Left lung (tissue), 10 donors: ENCODE results near the gene OXER1. TPM values are rescaled to one million over a fixed set of nuclear protein-coding genes. Genes with fewer than 3 reads are reported as not detected.

Experiments
- ATAC-seq: fragments of 200-7000 bp; cut with Tn5 transposase; one replicate; pipeline ENCODE4 v1.9.1; 2020; ENCODE audit warnings: moderate library complexity
- DNase-seq, 4 donors: peaks; one replicate each; pipeline ENCODE4 v3.0.0-alpha.2; 2013 to 2020
- H3K27ac ChIP-seq, 2 donors: fragments of 200-600 bp; sonication (generic) in 1 of 2; one replicate each; pipeline versions ENCODE4 v1.5.0 to v1.8.0; 2020 to 2021
- H3K27me3 ChIP-seq, 2 donors: fragments of 200-600 bp; sonication (generic) in 1 of 2; one replicate each; pipeline versions ENCODE4 v1.5.0 to v1.8.0; 2020 to 2021
- H3K36me3 ChIP-seq, 2 donors: fragments of 200-600 bp; sonication (generic) in 1 of 2; one replicate each; pipeline versions ENCODE4 v1.5.0 to v1.8.0; 2020 to 2021
- H3K4me1 ChIP-seq, 2 donors: fragments of 200-600 bp; one replicate each; pipeline ENCODE4 v1.8.0; 2021
- H3K4me3 ChIP-seq, 2 donors: fragments of 200-600 bp; sonication (generic) in 1 of 2; one replicate each; pipeline versions ENCODE4 v1.5.0 to v1.8.0; 2020 to 2021; ENCODE audit warnings: mild to moderate bottlenecking in 1 of 2
- H3K9me3 ChIP-seq, 2 donors: fragments of 200-600 bp; sonication (generic) in 1 of 2; one replicate each; pipeline versions ENCODE4 v1.5.0 to v1.8.0; 2020 to 2021
- intact Hi-C, 2 donors: fragments of 100-400 bp; cut with DNase I; formaldehyde crosslinking; loops; one replicate each; pipeline versions ENCODE4 v1.11.2 to v1.14.2; 2022
- polyA plus RNA-seq, 6 donors: library from polyadenylated mRNA; unstranded; fragments of 120-200 nt; gene quantifications; one replicate each; pipeline ENCODE4 v1.2.1, GENCODE V29; 2013; ENCODE audit not compliant: insufficient read length in 6 of 6
- total RNA-seq, 2 donors: library from RNA; stranded (reverse); fragmentation: NEBNext Ultra II Directional; extraction: Animal tissue kit (Norgen Biotek cat#: 25700); gene quantifications; one replicate each; pipeline ENCODE4 v1.2.1, GENCODE V29; 2021
- TF ChIP-seq, protein P1 (sequence below), 2 donors: fragments of 200-600 bp; sonication (generic) in 1 of 2; IDR thresholded peaks; one replicate each; pipeline versions ENCODE4 v1.5.0 to v1.8.0; 2021; ENCODE audit warnings: antibody characterized with exemption in 2 of 2
- donor health status: DM: no; HTN: yes; CAD: no.
- donor health status: DM: no; HTN: no; CAD: no.

Gene OXER1
- total and polyA plus RNA-seq, 8 donors, result 1.7 to 9.9 (median 9.0) TPM

DNA sequence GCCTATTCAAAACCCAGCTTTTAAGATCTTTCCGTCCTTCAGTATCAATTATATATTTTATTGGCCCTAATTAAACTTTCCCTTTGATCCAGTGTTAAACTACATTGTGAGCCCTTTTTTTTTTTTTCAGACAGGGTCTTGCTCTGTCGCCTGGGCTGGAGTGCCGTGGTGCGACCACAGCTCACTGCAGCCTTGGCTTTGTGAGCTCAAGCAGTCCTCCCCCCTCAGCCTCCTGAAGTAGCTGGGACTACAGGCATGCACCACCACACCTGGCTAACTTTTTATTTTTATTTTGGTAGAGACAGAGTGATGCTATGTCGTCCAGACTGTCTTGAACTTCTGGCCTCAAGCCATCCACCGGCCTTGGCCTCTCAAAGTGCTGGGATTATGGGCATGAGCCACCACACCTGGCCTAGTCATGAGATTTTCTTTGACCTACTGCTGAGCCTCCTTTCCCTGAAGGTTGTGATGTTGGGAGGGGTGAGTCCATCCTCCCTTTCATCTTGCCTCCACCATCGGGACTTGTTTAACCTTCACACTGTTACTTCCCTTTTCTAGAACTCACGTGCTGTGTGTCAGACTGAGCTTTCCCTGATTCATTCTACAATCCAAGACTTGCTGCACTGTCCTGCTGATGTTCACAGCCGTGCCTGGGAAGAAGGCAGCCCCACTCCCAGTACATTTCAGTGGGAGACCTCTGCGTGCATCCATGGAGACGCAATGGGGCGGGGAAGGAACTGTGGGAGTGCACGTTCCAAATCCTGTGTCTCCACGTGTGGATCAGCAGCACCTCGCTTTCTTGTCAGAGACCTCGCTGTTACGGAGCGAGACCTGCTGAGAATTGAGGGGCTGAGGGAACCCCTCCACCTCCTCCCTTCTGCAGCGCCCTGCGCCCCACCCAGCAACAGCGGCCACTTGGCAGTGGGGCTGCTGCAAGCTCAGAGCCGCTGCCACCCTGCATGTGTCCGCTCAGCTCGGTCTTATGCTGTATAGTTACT lies 10.8 kb downstream of the OXER1 start:
- H3K4me3 ChIP-seq, result no peak overlapping the region
- TF ChIP-seq, protein P1, sequence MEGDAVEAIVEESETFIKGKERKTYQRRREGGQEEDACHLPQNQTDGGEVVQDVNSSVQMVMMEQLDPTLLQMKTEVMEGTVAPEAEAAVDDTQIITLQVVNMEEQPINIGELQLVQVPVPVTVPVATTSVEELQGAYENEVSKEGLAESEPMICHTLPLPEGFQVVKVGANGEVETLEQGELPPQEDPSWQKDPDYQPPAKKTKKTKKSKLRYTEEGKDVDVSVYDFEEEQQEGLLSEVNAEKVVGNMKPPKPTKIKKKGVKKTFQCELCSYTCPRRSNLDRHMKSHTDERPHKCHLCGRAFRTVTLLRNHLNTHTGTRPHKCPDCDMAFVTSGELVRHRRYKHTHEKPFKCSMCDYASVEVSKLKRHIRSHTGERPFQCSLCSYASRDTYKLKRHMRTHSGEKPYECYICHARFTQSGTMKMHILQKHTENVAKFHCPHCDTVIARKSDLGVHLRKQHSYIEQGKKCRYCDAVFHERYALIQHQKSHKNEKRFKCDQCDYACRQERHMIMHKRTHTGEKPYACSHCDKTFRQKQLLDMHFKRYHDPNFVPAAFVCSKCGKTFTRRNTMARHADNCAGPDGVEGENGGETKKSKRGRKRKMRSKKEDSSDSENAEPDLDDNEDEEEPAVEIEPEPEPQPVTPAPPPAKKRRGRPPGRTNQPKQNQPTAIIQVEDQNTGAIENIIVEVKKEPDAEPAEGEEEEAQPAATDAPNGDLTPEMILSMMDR (IDR thresholded peaks at IDR 0.05), result no peak
- H3K36me3 ChIP-seq, result no peaks in the 10 kb centered on the region
- intact Hi-C loops, result no loop called here
- ATAC-seq (peak; percentile 40), DNase-seq (no peak)
- H3K27me3 ChIP-seq, result no peaks in the 10 kb centered on the region
- no peaks in the 10 kb centered on the region for H3K9me3 ChIP-seq
- H3K4me1 ChIP-seq, result peaks cover 0 to 53% of the 10 kb centered on the region in 2 donors
- H3K27ac ChIP-seq, result peak overlapping the region in 1 of 2 donors; percentile 69

DNA sequence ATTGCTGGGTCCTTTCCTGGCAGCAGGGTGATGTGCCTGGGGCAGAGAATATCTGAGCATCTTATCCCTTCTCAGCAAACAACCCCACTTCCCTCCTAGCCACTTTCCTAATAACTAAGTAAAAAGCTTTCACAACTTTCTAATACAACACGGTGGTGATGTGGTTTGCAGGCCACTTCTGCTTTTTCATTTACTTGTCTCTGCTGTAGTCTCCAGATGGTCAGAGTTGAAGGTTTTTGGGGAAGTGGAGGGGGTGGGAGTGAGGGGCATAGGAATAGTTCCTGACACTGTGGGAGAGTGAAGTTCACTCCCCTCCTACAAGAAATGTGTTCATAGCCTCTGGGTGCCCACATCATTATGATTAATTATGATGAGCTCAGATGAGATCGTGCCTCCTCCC lies 11.6 kb downstream of the OXER1 start:
- DNase-seq (no peak), ATAC-seq (peak; percentile 60)
- no peaks in the 10 kb centered on the region for H3K36me3 ChIP-seq
- H3K4me1 ChIP-seq, result peaks cover 0 to 53% of the 10 kb centered on the region in 2 donors
- TF ChIP-seq, protein P1 (IDR thresholded peaks at IDR 0.05), result no peak
- intact Hi-C loops, result no loop called here
- no peaks in the 10 kb centered on the region for H3K27me3 ChIP-seq
- H3K27ac ChIP-seq, result peak overlapping the region in 1 of 2 donors; percentile 69
- no peaks in the 10 kb centered on the region for H3K9me3 ChIP-seq
- no peak overlapping the region for H3K4me3 ChIP-seq

DNA sequence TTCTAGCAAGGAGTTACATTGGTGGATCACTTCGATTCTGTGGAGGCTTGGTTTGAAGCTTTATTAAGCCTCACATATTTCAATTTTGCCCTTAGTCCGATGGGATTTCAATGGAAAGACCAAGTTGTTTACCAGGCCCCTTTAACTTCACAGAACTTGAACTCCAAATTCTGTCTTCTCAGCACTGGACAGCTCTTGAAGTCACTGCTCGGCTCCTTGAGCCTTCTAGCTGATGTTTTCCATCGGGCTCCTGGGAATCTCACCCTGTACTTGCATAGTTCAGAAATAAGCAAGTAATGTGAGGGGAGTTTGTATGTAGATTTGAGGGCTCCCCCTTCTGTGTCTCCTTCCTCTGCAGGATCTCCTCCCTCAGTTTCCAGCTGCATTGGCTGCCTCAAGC lies 15.1 kb downstream of the OXER1 start:
- Histone ChIP-seq H3K4me3 (no peak overlapping the region), H3K27me3 (no peaks in the 10 kb centered on the region), H3K9me3 (no peaks in the 10 kb centered on the region), H3K4me1 (peaks cover 0 to 33% of the 10 kb centered on the region in 2 donors), H3K27ac (no peak overlapping the region), H3K36me3 (no peaks in the 10 kb centered on the region)
- intact Hi-C loops, result no loop called here
- TF ChIP-seq, protein P1 (IDR thresholded peaks at IDR 0.05), result no peak
- no peak for DNase-seq
- no peak for ATAC-seq

DNA sequence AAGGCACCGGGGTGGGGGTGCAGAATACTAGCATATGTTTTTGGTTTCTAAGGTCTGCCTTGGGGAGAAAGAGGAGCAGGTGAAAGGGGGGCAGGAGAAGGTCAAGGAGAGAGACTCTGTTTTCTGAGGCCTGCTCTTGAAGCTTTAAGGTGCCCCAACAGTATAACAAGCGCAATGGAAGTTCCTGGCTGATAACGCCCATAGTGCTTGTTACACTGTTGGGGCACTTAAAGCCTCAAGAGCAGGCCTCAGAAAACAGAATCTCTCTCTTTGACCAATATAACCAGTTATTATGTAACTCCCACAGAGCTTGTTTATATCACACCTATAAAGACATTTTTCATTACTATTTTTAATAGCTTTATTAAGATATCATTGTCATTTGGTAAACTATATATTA lies 16.5 kb downstream of the OXER1 start:
- peaks cover 0 to 19% of the 10 kb centered on the region in 2 donors for H3K4me1 ChIP-seq
- H3K9me3 ChIP-seq, result no peaks in the 10 kb centered on the region
- ATAC-seq (peak; percentile 75), DNase-seq (peak in 1 of 4 donors; percentile 44)
- no peak overlapping the region for H3K4me3 ChIP-seq
- no peak overlapping the region for H3K27ac ChIP-seq
- TF ChIP-seq, protein P1 (IDR thresholded peaks at IDR 0.05), result no peak
- H3K27me3 ChIP-seq, result no peaks in the 10 kb centered on the region
- H3K36me3 ChIP-seq, result no peaks in the 10 kb centered on the region
- intact Hi-C loops, result no loop called here

DNA sequence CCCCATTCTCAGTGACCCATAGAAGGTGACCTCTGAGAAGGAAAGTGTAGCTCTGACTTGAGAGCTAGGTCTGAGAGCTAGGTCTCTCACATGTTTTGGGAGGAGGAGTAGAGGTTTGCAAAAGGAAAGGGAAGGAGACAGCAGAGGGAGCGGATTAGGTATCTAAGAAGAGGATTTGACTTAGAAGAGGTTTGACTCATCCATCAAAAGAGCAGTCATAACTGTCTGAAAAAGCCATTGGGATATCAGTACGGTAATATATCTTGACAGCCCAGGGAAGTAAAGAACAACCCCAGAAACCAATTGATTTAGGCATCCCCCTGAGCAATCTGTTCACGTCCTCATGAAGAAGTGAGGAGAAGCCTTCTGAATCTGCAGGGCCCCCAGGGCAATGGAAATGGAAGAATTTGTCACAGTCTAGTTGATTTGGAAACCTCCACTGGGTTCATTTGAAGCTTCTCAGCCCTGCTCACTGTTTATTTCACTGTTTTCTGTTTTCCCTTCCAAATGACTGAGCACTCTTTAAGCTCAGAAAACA lies 19.3 kb downstream of the OXER1 start:
- ATAC-seq, result no peak
- intact Hi-C loops, result no loop called here
- Histone ChIP-seq H3K36me3 (no peaks in the 10 kb centered on the region), H3K27ac (no peak overlapping the region), H3K9me3 (no peaks in the 10 kb centered on the region), H3K4me1 (no peaks in the 10 kb centered on the region), H3K4me3 (no peak overlapping the region), H3K27me3 (no peaks in the 10 kb centered on the region)
- DNase-seq, result no peak
- TF ChIP-seq, protein P1 (IDR thresholded peaks at IDR 0.05), result no peak
